GM06990 (cell line): ENCODE data around the gene OR4S1.

Experiments used
- DNase-seq: peaks from one replicate; pipeline ENCODE4 v3.0.0-alpha.2; 2011; ENCODE audit not compliant: insufficient read length; ENCODE audit errors: extremely low read depth
- H3K27me3 ChIP-seq: replicated peaks from 2 replicates; pipeline ENCODE4 v1.6.0; 2011; ENCODE audit warnings: low read length; ENCODE audit not compliant: control insufficient read depth, insufficient read depth
- H3K36me3 ChIP-seq: 2 replicates; pipeline ENCODE4 v1.5.1; 2011; ENCODE audit warnings: low read length; ENCODE audit not compliant: control insufficient read depth, insufficient read depth
- H3K4me3 ChIP-seq: replicated peaks from 2 replicates; pipeline ENCODE4 v1.5.1; 2011; ENCODE audit warnings: low read depth, mild to moderate bottlenecking, control low read depth, low read length
- CTCF ChIP-seq: IDR thresholded peaks from 2 replicates; pipeline ENCODE4 v1.5.1; 2011; ENCODE audit warnings: low read length, control low read depth, mild to moderate bottlenecking, inconsistent platforms; ENCODE audit not compliant: insufficient read depth, poor library complexity, severe bottlenecking

Gene OR4S1, protein sequence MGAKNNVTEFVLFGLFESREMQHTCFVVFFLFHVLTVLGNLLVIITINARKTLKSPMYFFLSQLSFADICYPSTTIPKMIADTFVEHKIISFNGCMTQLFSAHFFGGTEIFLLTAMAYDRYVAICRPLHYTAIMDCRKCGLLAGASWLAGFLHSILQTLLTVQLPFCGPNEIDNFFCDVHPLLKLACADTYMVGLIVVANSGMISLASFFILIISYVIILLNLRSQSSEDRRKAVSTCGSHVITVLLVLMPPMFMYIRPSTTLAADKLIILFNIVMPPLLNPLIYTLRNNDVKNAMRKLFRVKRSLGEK

GRCh38 chr11:48305923-48306322 lies at the start of gene OR4S1:
Gene OR4S1 (plus strand): TSS chr11:48306223. CDS start chr11:48306223, 0 bp downstream.
- no peak for TF ChIP-seq CTCF
- H3K4me3 ChIP-seq: no peak within 1 kb of the TSS

GRCh38 chr11:48261600-48261999 lies 44.4 kb upstream of the OR4S1 start:
- Histone ChIP-seq H3K27me3 (no peaks in the 10 kb centered on the region), H3K36me3 (no peaks in the 10 kb centered on the region), H3K4me3 (no peak overlapping the region)
- no peak for TF ChIP-seq CTCF
- DNase-seq: no peak

More at GRCh38 chr11:48305923-48306322, at the start of gene OR4S1:
- Histone ChIP-seq H3K36me3 (no peaks in the 10 kb centered on the region), H3K27me3 (no peaks in the 10 kb centered on the region)
- no peak for DNase-seq

DNA sequence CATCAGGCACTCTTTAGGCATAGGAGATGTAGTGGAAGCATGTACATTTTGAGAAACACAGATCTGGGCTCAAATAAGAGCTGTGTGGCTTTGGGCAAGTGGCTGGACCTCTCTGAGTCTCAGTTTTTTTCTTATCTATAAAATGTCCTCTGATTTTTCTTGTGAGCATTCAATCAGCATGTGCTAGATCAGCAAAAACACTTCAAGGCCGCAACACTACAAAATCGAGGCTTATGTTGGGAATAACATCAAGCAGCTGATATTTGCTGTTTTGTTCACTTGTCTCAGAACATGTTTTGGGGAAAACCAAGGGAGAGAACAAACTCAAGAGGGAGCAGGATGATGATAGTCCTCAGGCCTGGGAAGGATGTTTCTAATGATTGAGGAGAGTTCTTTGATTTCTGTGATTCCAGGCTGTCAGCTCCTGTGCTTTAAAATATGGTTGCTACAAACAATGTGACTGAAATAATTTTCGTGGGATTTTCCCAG lies 42.6 kb upstream of the OR4S1 start, which contains the start of gene OR4X1:
Gene OR4X1, plus strand, starts transcription at position 439 of the 489 bp plus-strand sequence. Its CDS starts 0 bp downstream, at position 439.
- no peak for TF ChIP-seq CTCF
- DNase-seq: no peak
- H3K4me3 ChIP-seq: no peak within 1 kb of the TSS
- H3K27me3 ChIP-seq: no peaks in the 10 kb centered on the region
- H3K36me3 ChIP-seq: no peaks in the 10 kb centered on the region

DNA sequence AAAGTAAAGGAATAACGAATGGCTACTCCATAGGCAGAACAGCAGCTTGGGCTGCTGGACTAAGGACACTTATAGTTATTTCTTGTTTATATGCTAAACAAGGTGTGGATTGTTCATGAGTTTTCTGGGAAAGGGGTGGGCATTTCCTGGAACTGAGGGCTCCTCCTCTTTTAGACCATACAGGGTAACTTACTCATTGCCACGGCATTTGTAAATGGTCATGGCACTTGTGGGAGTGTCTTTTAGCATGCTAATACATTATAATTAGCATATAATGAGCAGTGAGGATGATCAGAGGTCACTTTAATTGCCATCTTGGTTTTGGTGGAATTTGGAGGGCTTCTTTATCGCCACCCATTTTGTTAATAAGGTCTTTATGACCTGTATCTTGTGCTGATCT lies 35.4 kb upstream of the OR4S1 start:
- no peak for DNase-seq
- H3K36me3 ChIP-seq: no peaks in the 10 kb centered on the region
- H3K27me3 ChIP-seq: no peaks in the 10 kb centered on the region
- H3K4me3 ChIP-seq: no peak overlapping the region
- no peak for TF ChIP-seq CTCF

- Histone ChIP-seq H3K27me3 (no peaks in the 10 kb centered on the region), H3K36me3 (no peaks in the 10 kb centered on the region), H3K4me3 (no peak overlapping the region)
- TF ChIP-seq CTCF: no peak
- DNase-seq: no peak
Measured at GRCh38 chr11:48272606-48273005, 33.4 kb upstream of the OR4S1 start.
